Activated CD4-positive, CD25-positive, alpha-beta regulatory T cell treated with anti-CD3 and anti-CD28 coated beads, Interleukin-2, amount 50 U/mL, for 72 hours (primary cell): ENCODE measurements around the gene C6orf47.
A peak's percentile ranks its signal among the peaks of the same experiment; 100 is the strongest.

ENCODE experiments used
- DNase-seq: peaks from one replicate; pipeline ENCODE4 v3.0.0; 2021

C6orf47 gene

GRCh38 chr6:31633447-31633846 lies 27.1 kb downstream of the C6orf47 start:
- no peak for DNase-seq

- no peak for DNase-seq
Measured at GRCh38 chr6:31632279-31632946, 28.2 kb downstream of the C6orf47 start.

- no peak for DNase-seq
Measured at GRCh38 chr6:31631681-31632278, 28.8 kb downstream of the C6orf47 start.

GRCh38 chr6:31631209-31631608 lies 29.4 kb downstream of the C6orf47 start:
- DNase-seq, result no peak

DNA sequence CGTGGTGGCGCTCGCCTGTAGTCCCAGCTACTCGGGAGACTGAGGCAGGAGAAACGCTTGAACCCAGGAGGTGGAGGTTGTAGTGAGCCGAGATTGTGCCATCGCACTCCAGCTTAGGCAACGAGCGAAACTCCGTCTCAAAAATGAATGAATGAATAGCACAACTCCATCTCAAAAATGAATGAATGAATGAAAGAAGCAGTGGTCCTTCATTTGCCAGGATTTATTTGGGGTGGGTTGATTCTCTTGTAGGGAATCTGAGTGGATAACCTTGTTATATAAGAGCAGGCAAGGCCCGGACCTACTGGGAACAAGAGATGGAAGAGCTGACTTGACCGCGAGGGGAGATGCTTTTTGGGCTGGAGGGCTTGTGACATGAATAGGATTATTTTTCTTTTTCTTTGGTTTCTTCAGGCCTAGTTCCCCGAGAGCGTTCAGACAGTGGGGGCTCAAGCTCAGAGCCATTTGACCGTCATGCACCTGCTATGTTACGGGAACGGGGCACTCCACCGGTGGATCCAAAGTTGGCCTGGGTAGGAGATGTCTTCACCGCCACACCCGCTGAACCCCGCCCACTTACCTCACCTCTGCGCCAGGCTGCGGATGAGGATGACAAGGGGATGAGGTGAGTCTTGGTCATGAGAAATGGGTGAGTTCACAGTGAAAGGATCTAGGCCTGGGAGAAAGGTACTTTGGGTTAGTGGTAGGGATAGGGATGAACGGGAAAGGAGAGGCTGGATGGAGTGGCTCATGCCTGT lies 30.2 kb downstream of the C6orf47 start:
- DNase-seq, result no peak

DNA sequence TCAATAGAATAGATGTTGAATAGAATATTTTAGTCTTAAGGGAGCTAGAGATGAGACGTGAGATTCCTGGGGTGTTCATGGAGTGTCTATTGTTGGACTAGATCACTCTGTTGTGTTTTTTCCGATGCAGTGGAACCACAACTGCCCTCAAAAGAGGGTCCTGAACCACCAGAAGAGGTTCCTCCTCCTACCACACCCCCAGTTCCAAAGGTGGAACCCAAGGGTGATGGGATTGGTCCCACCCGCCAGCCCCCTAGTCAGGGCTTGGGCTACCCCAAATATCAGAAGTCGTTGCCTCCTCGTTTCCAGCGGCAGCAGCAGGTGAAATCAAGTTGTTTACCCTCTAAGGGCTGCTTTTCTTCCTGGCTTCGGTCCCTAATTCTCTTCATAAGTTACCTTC lies 31.6 kb downstream of the C6orf47 start:
- no peak for DNase-seq

DNA sequence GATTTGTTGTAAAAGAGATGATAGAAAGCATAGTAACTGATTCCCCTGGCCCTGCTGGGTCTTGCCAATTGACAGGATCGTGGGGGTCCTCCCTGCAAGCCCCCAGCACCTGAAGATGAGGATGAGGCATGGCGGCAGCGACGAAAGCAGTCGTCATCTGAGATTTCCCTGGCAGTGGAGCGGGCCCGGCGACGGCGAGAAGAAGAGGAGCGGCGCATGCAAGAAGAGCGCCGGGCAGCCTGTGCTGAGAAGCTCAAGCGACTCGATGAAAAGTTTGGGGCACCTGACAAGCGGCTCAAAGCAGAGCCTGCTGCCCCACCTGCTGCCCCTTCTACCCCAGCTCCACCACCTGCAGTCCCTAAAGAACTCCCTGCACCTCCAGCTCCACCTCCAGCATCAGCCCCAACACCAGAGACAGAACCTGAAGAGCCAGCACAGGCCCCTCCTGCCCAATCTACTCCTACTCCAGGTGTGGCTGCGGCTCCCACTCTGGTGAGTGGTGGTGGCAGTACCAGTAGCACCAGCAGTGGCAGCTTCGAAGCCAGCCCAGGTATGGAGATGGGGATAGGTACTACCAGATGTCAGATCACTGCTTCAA lies 32.8 kb downstream of the C6orf47 start:
- no peak for DNase-seq

GRCh38 chr6:31626952-31627351 lies 33.6 kb downstream of the C6orf47 start:
- DNase-seq, result no peak

DNA sequence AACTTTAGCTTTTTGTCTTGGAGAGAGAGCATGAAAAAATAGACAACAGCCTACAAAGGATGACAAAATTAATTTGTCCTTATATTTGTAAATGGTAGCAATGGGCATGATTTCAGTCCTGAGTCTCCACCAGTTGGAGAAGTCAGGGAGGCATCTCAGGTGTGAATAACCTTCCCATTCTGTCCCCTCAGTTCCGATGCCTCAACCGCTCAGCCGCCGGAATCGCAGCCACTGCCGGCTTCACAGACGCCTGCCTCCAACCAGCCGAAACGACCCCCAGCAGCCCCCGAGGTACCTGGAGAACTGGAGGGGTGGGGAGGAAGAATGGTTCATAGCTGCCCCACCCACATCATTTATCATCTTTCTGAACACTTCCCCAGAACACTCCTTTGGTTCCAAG lies 36.5 kb downstream of the C6orf47 start:
- no peak for DNase-seq

DNA sequence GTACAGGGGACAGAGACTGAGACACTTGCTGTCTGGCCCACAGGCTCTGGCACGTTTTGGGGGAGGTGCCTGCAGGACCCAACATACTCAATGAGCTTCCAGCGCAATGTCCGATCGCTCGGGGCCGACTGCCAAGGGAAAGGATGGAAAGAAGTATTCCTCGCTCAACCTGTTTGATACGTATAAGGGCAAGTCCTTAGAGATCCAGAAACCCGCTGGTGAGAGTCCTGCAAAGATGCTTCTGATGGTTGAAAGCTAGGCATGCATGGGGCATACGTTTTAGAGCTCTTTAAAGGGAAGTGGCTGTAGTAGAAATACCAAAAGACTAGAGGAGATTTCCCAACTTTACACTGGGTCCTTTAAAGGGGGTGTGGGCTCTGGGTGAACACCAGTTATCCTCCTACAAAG lies 37.9 kb downstream of the C6orf47 start:
- no peak for DNase-seq

DNA sequence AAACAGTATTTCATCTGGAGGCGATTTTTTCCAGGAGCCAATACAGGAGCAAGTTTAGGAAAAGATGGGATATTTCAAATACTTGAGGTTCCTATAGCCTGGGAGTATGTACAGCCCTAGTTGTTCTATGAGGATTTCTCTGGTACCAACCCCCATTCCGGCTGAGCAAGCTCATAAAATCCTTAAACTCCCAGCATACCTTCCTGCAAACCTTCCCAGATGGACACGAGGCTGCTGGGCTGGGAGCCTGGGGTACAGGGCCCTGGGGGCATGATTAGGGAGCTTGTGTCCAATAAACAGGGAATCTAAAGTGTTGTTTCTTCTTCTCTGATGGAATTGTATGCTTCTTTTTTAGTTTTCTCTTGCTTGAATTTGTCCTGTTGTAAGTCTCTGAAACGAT lies 38.6 kb downstream of the C6orf47 start:
- DNase-seq, result no peak

GRCh38 chr6:31621320-31621939 lies 39.1 kb downstream of the C6orf47 start:
- no peak for DNase-seq

DNA sequence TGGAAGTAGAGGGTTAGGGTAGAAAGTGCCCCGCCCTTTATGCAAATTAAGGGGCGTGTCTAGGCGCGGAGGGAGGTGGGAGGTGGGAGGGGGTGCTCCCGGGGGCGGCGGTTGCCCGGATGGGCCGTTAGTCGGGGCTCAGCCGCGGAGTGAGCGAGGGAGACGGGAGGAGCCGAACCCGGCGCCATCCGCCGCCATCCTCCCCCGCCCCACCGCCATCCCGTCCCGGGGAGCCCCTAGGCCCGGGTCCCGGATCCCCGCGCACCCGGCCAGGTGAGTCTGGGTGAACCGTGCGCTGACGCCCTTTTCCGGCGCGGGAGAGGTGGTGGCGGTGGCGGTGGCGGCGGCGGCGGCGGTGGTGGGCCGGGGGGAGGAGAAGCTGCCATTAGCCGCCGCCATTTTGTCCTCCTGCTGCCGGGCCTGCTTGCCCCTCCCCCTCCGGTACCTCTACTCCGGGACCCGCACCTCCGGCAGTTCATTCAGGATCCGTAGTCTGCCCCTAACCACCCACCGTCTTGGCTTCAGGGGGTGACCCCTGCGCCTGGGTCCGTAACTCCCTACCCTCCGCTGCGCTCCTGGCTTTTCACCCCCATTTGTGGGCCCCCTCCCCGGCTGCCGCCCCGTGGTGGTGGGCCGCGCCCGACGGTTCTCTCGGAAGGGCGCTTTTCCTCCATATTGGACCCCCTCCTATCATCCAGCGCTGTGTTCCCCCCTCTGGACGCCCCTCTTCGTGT lies 39.8 kb downstream of the C6orf47 start, which contains the start of gene PRRC2A:
Gene PRRC2A (plus strand): TSS at position 130 of the 734 bp plus-strand sequence. CDS start 2,075 bp downstream, outside the sequence.
- DNase-seq, result peak; percentile 93

GRCh38 chr6:31619805-31620585 lies 40.6 kb downstream of the C6orf47 start:
- peak; percentile 95 for DNase-seq

DNA sequence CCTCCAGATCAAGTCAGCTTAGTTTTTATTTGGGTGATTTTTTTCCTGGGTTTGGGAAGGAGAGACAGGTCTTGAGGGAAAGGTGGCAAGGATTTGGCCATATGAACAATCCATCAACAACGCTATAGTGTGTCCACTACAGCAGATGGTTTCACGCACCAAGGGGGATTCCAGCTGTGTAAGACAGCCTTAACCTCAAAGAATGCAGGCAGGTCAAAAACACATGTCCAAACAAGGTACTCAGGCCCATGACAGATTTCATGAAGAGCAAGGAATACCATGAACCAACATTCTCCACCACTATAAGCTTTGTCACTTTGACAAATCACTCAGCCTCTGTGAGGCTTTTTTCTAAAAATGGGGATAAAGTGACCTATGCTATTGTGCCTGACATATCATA lies 43.6 kb downstream of the C6orf47 start:
- no peak for DNase-seq

- no peak for DNase-seq
Measured at GRCh38 chr6:31615748-31616147, 44.8 kb downstream of the C6orf47 start.

- no peak for DNase-seq
Measured at GRCh38 chr6:31614684-31615578, 45.6 kb downstream of the C6orf47 start, which contains the start of gene AIF1. Gene AIF1, plus strand, starts transcription at chr6:31615234. Its CDS starts 96 bp downstream, at chr6:31615330.

GRCh38 chr6:31614075-31614619 lies 46.4 kb downstream of the C6orf47 start:
- no peak for DNase-seq

GRCh38 chr6:31610968-31611367 lies 49.6 kb downstream of the C6orf47 start:
- DNase-seq, result no peak
